SK-N-SH (cell line): ENCODE measurements around the gene CDK5RAP2. TPM values are rescaled to one million over a fixed set of nuclear protein-coding genes. Genes with fewer than 3 reads are reported as not detected.

ENCODE experiments used
- CTCF ChIA-PET: fragments of 300-600, 350-600 bp; formaldehyde crosslinking; extraction: SDS; loops from one replicate; lab custom pipeline; 2021; lab: Yijun Ruan, JAX
- POLR2A ChIA-PET: fragments of 350-600 bp; sonication (Branson Sonifier 250); formaldehyde crosslinking; extraction: SDS; loops from one replicate; lab custom pipeline; 2020; ENCODE audit warnings: antibody characterized with exemption, inconsistent platforms; lab: Yijun Ruan, JAX
- DNase-seq: peaks from one replicate; pipeline ENCODE4 v3.0.0; 2012
- H2AFZ ChIP-seq: fragments of 200-600 bp; sonication (generic); 2 replicates; pipeline ENCODE4 v1.8.1; 2016; ENCODE audit warnings: antibody characterized with exemption, mild to moderate bottlenecking, low read depth
- H3F3A ChIP-seq: fragments of 200-600 bp; sonication (generic); replicated peaks from 2 replicates; pipeline ENCODE3; 2016; ENCODE audit warnings: antibody characterized with exemption, mild to moderate bottlenecking; ENCODE audit not compliant: insufficient read depth
- H3K27ac ChIP-seq, 2 experiments: fragments of 200-500 bp in 1 of 2; fragments of 200-600 bp in 1 of 2; sonication (Bioruptor generic) in 1 of 2; sonication (generic), shearing (Covaris generic) in 1 of 2; 2 replicates each; pipeline versions ENCODE4 v1.5.1 to v1.6.1; 2014 to 2016; ENCODE audit warnings: low read depth in 2 of 2, inconsistent platforms in 1 of 2, low read length in 1 of 2, mild to moderate bottlenecking in 1 of 2, mixed read lengths in 1 of 2
- H3K27me3 ChIP-seq: fragments of 200-600 bp; sonication (generic), shearing (Covaris generic); 2 replicates; pipeline ENCODE4 v1.6.1; 2016; ENCODE audit warnings: mixed run types; ENCODE audit not compliant: insufficient read depth
- H3K36me3 ChIP-seq, 2 experiments: fragments of 200-500 bp in 1 of 2; fragments of 200-600 bp in 1 of 2; sonication (Bioruptor generic) in 1 of 2; sonication (generic) in 1 of 2; replicated peaks in 1 of 2; 2 replicates each; pipeline versions ENCODE3 to v1.5.1; 2014 to 2016; ENCODE audit warnings: low read length in 1 of 2, mild to moderate bottlenecking in 1 of 2; ENCODE audit not compliant: insufficient read depth in 2 of 2, control insufficient read depth in 1 of 2
- H3K4me1 ChIP-seq, 2 experiments: fragments of 200-500 bp in 1 of 2; fragments of 200-600 bp in 1 of 2; sonication (Bioruptor generic) in 1 of 2; sonication (generic), shearing (Covaris generic) in 1 of 2; 2 replicates each; pipeline versions ENCODE4 v1.5.1 to v1.6.1; 2014 to 2016; ENCODE audit warnings: low read depth in 1 of 2, low read length in 1 of 2, mixed run types in 1 of 2; ENCODE audit not compliant: insufficient read depth in 2 of 2, control insufficient read depth in 1 of 2
- H3K4me2 ChIP-seq: fragments of 200-600 bp; sonication (generic), shearing (Covaris generic); 2 replicates; pipeline ENCODE4 v1.6.1; 2017; ENCODE audit warnings: mixed run types
- H3K4me3 ChIP-seq, 2 experiments: fragments of 200-500 bp in 1 of 2; fragments of 200-600 bp in 1 of 2; sonication (Bioruptor generic) in 1 of 2; sonication (generic), shearing (Covaris generic) in 1 of 2; 2 replicates each; pipeline versions ENCODE4 v1.5.1 to v1.8.1; 2014 to 2016; ENCODE audit warnings: low read depth in 2 of 2, inconsistent platforms in 1 of 2, low read length in 1 of 2, mild to moderate bottlenecking in 1 of 2, mixed read lengths in 1 of 2, moderate library complexity in 1 of 2
- H3K79me2 ChIP-seq: fragments of 200-600 bp; sonication (generic); 2 replicates; pipeline ENCODE4 v1.8.1; 2017; ENCODE audit warnings: mild to moderate bottlenecking; ENCODE audit not compliant: insufficient read depth
- H3K9ac ChIP-seq: fragments of 200-600 bp; sonication (generic); 2 replicates; pipeline ENCODE4 v1.6.1; 2017; ENCODE audit warnings: mixed run types
- H3K9me2 ChIP-seq: fragments of 200-600 bp; sonication (generic); 2 replicates; pipeline ENCODE4 v1.6.1; 2017; ENCODE audit warnings: mixed run types
- H3K9me3 ChIP-seq: fragments of 200-600 bp; sonication (generic); 2 replicates; pipeline ENCODE4 v1.6.1; 2017; ENCODE audit warnings: mixed run types, mild to moderate bottlenecking, moderate library complexity
- H4K20me1 ChIP-seq: fragments of 200-600 bp; sonication (generic); 2 replicates; pipeline ENCODE4 v1.6.1; 2017; ENCODE audit warnings: mild to moderate bottlenecking, mixed run types; ENCODE audit not compliant: insufficient read depth
- EZH2phosphoT487 ChIP-seq: fragments of 200-600 bp; sonication (generic); IDR thresholded peaks from 2 replicates; pipeline ENCODE4 v1.6.1; 2017; ENCODE audit warnings: low read depth, mixed run types, mild to moderate bottlenecking, antibody characterized with exemption, moderate library complexity, borderline replicate concordance
- FOXM1 ChIP-seq: IDR thresholded peaks from 2 replicates; pipeline ENCODE4 v1.4.0; 2012; ENCODE audit warnings: low read depth, mild to moderate bottlenecking
- NRF1 ChIP-seq: IDR thresholded peaks from 2 replicates; pipeline ENCODE4 v1.6.1; 2012; ENCODE audit warnings: low read depth, mild to moderate bottlenecking, low read length
- RFX5 ChIP-seq: IDR thresholded peaks from 2 replicates; pipeline ENCODE4 v1.6.1; 2012; ENCODE audit warnings: mild to moderate bottlenecking, improper control_type of control experiment, low read length
- TAF1 ChIP-seq: IDR thresholded peaks from 2 replicates; pipeline ENCODE4 v1.6.1; 2012; ENCODE audit warnings: low read depth, mild to moderate bottlenecking, low read length, moderate library complexity, borderline replicate concordance
- WGBS: methylation state at CpG from one replicate; pipeline ENCODE4 v1.1.6; 2017; ENCODE audit warnings: low lambda C conversion rate; 5-methylcytosine and 5-hydroxymethylcytosine counted together
- polyA plus RNA-seq, 3 experiments: library from polyadenylated mRNA; depleted of rRNA; stranded (reverse); fragments of >200 nt; gene quantifications; 2 replicates each; pipeline ENCODE4 v1.2.3, GENCODE V29; 2012
- TF ChIP-seq, protein P1 (sequence below): fragments of 200-600 bp; sonication (generic); IDR thresholded peaks from 2 replicates; pipeline ENCODE4 v1.6.1; 2017; ENCODE audit warnings: antibody characterized with exemption, mild to moderate bottlenecking, moderate library complexity
- TF ChIP-seq, protein P2 (sequence below): IDR thresholded peaks from 2 replicates; pipeline ENCODE4 v1.4.0; 2012; ENCODE audit warnings: low read depth
- TF ChIP-seq, protein P3 (sequence below): IDR thresholded peaks from 2 replicates; pipeline ENCODE4; 2012
- TF ChIP-seq, protein P4 (sequence below): IDR thresholded peaks from 2 replicates; pipeline ENCODE4 v1.4.0; 2012; ENCODE audit warnings: low read depth, borderline replicate concordance
- TF ChIP-seq, protein P5 (sequence below): fragments of 150-350 bp; IDR thresholded peaks from 2 replicates; pipeline ENCODE4 v1.6.1; 2016; ENCODE audit warnings: mild to moderate bottlenecking, low read depth, low read length

Gene CDK5RAP2
- polyA plus RNA-seq, 1 of the 3 experiments (the other 2 are of a cell fraction): 20.7 TPM

DNA sequence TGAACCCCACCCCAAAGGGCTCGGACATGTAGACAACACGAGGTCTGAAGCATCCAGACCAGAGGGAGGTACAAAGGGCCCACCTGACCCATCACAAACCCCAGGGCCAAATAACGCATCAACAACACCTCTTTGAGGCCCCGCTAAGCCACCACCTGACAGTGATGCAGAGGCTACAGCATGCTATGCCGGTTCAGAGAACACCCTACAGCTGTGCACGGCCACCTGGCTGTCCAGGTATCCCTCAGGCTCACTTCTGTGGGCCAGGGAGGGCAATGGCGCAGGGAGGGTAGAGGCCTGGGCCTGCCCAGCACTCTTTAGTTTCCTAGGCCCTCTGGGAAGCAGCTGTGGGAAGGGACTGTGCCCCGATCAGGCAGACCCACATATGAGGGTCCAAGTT, 190.1 kb downstream of the CDK5RAP2 start:
- H3K9me2 ChIP-seq: no peaks in the 10 kb centered on the region
- CTCF ChIA-PET: interaction anchor here (1.2 kb wide), 1 partner anchor 87 kb away, joined by 3 read pairs; no protein-coding TSS in a partner anchor
- H3K36me3 ChIP-seq: peaks cover 6 to 63% of the 10 kb centered on the region in 2 experiments
- H4K20me1 ChIP-seq: no peaks in the 10 kb centered on the region
- H3K9ac ChIP-seq: no peak overlapping the region
- no peak for DNase-seq
- no peaks in the 10 kb centered on the region for H3K79me2 ChIP-seq
- H3K4me2 ChIP-seq: no peak overlapping the region
- POLR2A ChIA-PET: no interaction called here
- H3K27ac ChIP-seq: no peak overlapping the region
- peaks cover 3% of the 10 kb centered on the region for H3F3A ChIP-seq
- H3K9me3 ChIP-seq: no peaks in the 10 kb centered on the region
- 97% methylated on average over 4 of the region's 8 CpGs for WGBS
- no peak overlapping the region for H3K4me3 ChIP-seq
- peaks cover 10 to 15% of the 10 kb centered on the region in 2 experiments for H3K4me1 ChIP-seq
- H2AFZ ChIP-seq: no peak overlapping the region
- no peaks in the 10 kb centered on the region for H3K27me3 ChIP-seq
- TF ChIP-seq, protein P1, sequence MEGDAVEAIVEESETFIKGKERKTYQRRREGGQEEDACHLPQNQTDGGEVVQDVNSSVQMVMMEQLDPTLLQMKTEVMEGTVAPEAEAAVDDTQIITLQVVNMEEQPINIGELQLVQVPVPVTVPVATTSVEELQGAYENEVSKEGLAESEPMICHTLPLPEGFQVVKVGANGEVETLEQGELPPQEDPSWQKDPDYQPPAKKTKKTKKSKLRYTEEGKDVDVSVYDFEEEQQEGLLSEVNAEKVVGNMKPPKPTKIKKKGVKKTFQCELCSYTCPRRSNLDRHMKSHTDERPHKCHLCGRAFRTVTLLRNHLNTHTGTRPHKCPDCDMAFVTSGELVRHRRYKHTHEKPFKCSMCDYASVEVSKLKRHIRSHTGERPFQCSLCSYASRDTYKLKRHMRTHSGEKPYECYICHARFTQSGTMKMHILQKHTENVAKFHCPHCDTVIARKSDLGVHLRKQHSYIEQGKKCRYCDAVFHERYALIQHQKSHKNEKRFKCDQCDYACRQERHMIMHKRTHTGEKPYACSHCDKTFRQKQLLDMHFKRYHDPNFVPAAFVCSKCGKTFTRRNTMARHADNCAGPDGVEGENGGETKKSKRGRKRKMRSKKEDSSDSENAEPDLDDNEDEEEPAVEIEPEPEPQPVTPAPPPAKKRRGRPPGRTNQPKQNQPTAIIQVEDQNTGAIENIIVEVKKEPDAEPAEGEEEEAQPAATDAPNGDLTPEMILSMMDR: no peak
- TF ChIP-seq, protein P2, sequence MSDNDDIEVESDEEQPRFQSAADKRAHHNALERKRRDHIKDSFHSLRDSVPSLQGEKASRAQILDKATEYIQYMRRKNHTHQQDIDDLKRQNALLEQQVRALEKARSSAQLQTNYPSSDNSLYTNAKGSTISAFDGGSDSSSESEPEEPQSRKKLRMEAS: no peak
- TF ChIP-seq, protein P3, sequence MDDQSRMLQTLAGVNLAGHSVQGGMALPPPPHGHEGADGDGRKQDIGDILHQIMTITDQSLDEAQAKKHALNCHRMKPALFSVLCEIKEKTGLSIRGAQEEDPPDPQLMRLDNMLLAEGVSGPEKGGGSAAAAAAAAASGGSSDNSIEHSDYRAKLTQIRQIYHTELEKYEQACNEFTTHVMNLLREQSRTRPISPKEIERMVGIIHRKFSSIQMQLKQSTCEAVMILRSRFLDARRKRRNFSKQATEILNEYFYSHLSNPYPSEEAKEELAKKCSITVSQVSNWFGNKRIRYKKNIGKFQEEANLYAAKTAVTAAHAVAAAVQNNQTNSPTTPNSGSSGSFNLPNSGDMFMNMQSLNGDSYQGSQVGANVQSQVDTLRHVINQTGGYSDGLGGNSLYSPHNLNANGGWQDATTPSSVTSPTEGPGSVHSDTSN: no peak
- TF ChIP-seq RFX5 (no peak), NRF1 (no peak), TAF1 (no peak), EZH2phosphoT487 (no peak), FOXM1 (no peak)
- TF ChIP-seq, protein P4, sequence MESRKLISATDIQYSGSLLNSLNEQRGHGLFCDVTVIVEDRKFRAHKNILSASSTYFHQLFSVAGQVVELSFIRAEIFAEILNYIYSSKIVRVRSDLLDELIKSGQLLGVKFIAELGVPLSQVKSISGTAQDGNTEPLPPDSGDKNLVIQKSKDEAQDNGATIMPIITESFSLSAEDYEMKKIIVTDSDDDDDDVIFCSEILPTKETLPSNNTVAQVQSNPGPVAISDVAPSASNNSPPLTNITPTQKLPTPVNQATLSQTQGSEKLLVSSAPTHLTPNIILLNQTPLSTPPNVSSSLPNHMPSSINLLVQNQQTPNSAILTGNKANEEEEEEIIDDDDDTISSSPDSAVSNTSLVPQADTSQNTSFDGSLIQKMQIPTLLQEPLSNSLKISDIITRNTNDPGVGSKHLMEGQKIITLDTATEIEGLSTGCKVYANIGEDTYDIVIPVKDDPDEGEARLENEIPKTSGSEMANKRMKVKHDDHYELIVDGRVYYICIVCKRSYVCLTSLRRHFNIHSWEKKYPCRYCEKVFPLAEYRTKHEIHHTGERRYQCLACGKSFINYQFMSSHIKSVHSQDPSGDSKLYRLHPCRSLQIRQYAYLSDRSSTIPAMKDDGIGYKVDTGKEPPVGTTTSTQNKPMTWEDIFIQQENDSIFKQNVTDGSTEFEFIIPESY: no peak
- TF ChIP-seq, protein P5, sequence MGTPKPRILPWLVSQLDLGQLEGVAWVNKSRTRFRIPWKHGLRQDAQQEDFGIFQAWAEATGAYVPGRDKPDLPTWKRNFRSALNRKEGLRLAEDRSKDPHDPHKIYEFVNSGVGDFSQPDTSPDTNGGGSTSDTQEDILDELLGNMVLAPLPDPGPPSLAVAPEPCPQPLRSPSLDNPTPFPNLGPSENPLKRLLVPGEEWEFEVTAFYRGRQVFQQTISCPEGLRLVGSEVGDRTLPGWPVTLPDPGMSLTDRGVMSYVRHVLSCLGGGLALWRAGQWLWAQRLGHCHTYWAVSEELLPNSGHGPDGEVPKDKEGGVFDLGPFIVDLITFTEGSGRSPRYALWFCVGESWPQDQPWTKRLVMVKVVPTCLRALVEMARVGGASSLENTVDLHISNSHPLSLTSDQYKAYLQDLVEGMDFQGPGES: no peak
